ENCODE measurements around the gene DYNLL2.
"Not testable (repeated sequence)": the region's sequence is repeated elsewhere in the genome, so short reads cannot be mapped to it uniquely, and the experiment has no call there.

DYNLL2 gene

GRCh38 chr17:58082870-58083490, at the start of gene DYNLL2:
DYNLL2 (plus strand) TSS chr17:58083419; CDS start chr17:58087091, 3,672 bp downstream.
- peak; percentile 84 to 85 for ATAC-seq

DNA sequence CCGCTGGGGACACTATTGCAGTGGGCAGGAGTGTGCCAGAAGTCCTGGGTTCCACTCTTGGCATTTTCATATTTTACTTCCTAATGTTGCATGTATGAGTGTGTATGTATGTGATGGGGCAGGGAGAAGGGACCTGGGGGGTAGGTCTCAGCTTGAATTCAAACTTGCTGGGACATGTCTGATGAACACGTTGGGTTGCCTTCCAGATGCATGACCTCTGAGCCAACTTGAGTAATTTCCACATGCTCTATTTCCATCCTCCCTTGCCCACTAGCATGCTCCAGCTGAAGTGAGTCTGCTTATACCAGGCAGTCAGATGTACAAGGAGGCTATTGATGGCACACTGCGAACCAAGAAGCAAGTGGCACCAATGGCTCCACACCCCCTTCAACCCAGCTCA, 43.2 kb upstream of the DYNLL2 start:
- ATAC-seq, result no peak

GRCh38 chr17:58040386-58040785, 42.8 kb upstream of the DYNLL2 start:
- ATAC-seq, result no peak

DNA sequence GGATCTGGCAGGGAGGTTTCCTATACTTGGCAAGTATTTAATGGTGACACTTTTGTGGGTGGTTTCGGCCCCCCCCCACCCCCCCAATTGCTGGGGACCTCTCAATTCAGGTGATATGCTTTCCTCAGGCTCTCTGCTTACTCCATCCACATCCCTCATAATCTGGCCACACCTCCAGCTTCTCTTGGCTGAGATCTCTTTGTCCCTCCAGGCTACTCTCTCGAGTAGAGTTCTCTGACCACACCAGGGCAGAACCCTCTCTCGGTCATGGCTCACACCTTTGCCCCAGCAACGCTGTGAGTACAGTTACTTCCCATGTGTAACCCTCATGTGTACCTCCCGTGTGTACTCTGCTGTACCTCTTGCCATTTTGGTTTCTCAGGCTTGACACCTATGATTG, 42.1 kb upstream of the DYNLL2 start:
- ATAC-seq, result no peak

DNA sequence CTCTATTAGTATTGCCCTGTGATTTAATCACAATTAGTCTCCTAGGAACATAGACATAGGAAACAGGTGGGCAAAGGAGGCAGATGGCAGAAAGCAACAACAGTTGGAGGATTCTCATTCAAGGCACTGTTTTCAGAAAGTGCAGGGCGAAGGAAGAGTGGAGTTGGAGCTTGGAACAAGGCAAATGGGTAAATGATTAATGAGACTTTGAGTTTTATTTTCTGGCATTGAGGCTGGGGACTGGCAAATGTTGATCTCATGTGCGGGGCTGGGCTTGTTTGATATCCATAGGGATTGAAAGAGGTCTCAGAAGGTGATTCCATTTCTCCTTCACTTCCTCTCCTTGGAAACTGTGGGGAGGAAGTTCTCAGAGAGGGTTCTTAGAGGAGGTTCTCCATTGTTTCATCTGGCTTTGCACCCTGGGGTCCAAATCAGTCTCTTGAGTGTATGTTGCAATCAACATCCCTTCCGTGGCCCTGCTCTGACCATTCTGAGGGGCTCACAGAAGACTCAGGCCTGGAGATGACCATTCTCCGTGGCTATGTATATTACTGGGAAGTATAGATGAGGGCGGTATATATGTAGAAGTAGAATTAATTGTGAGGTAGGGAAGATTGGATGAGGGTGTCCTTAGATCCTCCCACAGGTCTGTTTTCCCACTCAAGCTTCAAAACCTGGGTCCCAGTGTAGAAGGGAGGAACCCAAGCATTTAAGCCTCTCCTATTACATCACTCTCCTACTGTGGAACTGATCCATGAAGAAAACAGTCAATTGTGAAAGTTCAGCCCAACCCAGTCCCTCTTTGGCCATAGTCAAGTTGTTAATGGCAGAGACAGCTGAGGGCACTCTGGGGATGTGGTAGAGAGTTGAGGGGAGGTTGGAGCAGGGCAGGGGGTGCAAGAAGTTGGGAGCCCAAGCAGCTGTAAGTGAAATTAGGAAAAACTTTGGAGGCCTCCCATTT, 39.7 kb upstream of the DYNLL2 start:
- no peak for ATAC-seq

DNA sequence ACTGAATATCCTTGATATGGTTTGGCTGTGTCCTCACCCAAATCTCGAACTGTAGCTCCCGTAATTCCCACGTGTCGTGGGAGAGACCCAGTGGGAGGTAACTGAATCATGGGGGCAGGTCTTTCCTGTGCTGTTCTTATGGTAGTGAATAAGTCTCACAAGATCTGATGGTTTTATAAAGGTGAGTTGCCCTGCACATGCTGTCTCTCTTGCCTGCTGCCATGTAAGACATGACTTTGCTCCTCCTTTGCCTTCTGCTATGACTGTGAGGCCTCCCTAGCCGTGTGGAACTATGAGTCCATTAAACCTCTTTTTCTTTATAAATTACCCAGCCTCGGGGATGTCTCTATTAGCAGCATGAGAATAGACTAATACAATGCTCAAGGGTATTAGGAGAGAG, 39.0 kb upstream of the DYNLL2 start:
- ATAC-seq, result not testable (repeated sequence)

- no peak for ATAC-seq
Measured at GRCh38 chr17:58046239-58047094, 36.8 kb upstream of the DYNLL2 start.

GRCh38 chr17:58047376-58048150, 35.7 kb upstream of the DYNLL2 start:
- no peak for ATAC-seq

DNA sequence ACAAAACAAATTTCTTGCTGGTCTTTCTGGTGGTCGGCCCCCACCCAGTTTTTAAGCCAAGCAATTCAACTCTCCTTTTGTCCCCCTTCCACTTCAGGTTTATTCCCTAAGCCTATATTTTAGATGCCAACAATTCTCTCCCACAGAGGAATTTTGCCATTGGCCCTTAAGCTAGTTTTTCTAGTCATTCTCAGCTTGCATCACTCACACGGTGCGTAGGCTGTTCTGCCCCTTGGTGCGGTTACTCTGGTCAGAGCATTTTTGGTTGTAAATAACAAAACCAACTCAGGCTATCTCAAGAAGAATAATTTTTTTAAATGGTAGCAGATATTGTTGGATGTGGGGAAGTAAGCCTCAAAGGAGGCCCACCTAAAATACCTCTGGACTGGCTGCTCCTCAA, 33.7 kb upstream of the DYNLL2 start:
- no peak for ATAC-seq

DNA sequence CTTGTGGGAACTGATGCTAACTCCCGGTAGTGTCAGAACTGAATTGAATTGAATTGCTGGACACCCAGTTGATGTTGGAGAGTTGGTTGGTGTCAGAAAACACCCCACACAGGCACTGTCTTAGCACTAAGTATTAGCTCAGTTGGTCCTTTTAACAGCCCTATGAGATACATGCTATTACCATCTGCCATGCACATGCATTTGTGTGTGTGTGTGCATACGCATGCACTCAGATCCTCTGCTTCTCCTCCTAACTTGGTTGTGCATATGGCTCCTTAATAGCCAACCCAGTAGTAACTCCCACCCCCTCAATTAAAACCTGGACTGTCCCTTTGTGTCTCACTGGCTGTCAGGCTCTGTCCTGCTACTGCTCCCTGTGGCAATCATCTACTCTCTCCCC, 32.3 kb upstream of the DYNLL2 start:
- no peak for ATAC-seq

DNA sequence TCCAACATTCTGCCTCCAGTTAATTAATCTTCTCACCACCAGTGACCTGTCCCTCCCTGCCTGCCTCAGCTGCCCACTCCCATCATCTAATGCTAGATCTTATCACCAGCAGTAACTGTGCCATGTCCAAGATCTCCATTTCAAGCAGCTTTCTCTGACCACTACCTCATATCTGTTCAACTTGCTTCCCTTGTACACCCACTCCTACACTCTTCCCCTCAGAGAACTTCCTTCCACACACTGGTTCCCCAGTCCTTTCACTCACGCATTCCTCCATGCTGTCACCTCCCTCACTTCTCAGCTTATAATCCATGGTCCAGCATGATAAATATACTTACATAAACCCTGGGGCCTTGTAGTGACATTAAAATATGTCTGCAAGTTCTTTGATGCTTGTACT, 31.8 kb upstream of the DYNLL2 start:
- no peak for ATAC-seq

DNA sequence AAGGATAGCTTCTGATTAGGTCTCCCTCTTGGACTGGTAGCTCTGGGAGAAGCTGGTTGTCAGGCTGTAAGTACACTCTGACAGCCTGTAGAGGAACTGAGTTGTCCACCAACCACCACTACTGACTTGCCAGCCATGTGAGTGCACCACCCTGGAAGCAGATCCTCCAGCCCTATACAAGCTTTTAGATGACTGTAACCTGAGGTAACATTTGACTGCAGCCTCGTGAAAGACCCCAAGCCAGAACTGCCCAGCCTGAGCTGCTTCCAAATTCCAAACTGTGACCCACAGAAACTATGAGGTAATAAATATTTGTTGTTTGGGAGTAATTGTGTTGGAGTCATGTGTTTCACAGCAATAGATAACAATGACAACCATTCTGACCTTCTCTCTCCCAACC, 30.8 kb upstream of the DYNLL2 start:
- no peak for ATAC-seq

DNA sequence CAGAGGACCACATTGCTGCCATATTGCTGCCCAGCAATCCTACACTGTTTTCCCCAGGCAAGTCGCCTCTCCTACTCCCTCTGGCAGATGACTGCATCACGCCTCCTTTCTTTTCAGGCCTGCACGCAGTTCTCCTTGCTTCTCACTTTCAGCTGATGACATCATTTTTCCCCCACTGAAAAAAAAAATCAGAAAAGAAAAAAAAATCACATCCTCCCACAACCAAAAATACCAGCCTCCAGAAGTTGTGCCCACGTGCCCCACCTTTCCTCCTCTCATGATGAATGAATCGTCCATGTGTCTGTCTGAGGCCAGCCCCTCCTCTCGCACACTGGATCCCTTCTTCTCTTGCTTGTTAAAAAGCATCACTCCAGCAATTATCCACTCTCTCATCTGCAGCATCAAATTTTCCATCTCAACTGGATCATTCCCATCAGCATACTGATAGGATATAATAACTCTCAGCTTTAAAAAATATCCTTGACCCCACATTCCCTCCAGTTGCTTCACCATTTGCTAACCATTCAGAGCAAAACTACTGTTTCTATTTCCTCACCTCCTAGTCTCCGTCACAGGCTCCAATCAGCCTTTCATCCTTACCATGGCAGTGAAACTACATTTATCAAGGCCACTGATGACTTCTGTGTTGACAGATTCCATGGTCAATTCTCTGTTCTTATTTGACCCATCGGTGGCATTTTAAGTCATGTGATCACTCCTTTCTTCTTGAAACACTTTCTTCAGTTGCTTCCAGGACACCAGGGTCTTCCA, 30.1 kb upstream of the DYNLL2 start:
- ATAC-seq, result peak in 1 of 2 donors; percentile 20

DNA sequence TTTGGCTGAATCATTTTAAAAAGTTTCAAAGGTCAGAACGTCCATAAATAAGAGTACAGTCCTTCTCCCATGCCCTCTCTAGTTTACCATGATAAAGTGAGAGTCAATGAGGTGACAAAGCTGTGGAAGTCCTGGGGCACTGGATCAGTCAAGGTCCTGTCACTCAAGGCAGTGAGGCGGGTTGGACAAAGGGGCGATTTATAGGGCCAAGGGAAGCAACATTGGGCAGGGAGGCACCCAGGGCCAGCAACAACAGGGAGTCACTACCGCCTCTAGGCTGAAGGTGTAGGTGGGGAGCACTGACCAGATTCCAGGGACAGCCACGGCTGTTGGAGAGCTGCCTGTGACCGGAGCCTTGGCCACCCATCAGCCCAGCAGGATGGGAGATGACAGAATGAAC, 28.6 kb upstream of the DYNLL2 start:
- no peak for ATAC-seq

- ATAC-seq, result no peak
Measured at GRCh38 chr17:58056476-58056875, 26.7 kb upstream of the DYNLL2 start.

GRCh38 chr17:58059141-58059540, 24.1 kb upstream of the DYNLL2 start:
- no peak for ATAC-seq

DNA sequence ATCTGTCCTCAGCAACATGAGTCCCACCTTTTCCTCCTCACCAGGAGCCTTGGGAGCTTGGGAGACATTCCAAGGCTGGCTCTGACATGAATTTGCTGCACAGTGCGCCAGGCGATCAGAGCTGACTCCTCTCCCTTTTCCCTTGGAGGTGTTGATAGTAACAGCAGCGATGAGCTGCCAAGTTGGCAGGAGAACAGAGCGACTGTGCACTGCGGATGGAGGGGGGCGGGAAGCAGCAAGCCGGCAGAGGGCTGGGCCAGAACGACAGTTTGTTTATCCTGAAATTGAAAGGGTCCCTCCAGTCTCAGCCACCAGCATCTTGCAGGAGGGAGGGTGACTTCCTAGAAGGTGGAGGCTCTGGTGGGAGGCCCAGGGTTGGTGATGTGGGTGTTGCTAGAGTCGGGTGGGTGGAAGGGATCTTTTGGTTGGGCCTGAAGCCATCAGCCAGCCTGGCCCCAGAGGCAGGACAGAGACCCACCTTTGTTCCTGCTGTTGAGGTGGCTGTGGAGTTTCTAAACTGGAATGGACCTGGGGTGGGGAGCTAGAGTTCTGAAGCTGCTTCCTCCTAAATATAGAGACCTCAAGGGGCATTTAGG, 22.5 kb upstream of the DYNLL2 start:
- ATAC-seq, result no peak

DNA sequence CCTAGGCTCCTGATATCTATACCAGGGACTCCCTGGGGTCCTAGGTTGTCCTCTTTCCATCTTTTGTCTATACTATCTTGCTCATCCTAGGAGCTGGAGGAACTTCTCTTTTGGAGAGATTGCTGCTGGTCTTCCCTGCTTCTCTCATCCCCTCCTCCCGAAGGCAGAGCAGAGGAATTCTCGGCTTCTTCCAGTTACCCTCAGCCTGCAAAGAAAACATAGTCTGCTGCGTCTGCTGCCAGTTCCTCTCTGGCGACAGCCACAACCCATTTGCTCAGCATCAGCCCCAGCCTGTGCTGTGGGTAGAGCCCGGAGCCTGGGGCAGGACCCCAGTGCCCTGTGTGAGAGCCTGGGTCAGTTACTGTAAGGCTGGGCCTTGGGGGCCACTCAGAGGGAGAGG, 21.5 kb upstream of the DYNLL2 start:
- no peak for ATAC-seq

DNA sequence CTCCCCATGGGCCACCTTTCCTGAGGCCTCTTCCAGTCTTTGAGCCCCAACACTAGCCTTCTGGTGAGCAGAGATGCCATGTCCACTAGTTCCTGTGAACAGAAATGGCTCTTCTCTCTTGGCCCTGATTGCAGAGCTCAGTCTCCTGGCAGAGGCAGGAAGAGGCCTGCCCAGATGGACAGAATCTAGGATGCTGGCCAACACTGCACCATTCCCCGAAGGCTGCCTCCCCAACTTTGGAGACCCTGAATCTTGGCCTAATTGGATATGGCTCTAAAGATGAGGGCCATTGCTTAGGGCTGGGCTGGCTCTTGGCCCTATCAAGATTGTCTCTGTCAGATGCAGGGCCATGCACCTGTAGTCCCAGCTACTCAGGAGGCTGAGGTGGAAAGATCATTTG, 18.0 kb upstream of the DYNLL2 start:
- ATAC-seq, result no peak

DNA sequence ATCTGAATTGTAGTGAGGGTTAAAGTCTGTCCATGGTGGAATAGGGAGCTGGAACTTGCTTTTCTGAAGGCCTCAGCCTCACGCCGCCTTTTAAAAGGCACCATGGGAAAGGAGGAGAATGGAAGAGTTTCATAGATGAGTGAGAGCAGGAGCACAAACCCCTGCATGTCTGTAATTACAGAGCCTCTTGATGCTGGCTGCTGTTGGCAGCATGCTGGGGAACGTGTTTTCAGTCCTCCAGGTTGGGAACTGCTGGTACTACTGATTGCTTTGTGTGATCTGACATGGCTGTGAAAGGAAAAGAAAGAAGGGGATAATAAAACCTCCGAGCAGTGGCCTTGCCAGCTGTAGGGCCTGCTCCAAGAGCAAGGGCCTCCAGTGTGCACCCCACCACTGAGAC, 16.8 kb upstream of the DYNLL2 start:
- no peak for ATAC-seq

DNA sequence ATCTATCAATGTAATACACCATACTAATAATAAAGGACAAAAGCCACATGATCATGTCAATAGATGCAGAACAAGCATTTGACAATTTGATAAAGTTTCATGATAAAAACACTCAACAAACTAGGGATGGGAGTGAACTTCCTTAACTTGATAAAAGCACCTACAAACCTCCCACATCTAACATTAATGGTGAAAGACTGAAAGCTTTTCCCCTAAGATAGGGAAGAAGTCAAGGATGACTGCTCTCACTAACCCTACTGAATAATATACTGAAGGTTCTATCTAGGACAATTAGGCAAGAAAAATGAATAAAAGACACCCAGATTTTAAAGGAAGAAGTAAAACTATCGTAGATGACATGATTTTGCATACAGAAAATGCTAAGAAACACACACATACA, 10.4 kb upstream of the DYNLL2 start:
- no peak for ATAC-seq
